Neural progenitor cell (in vitro differentiated cells): ENCODE results near the gene ZNF619.

Source experiments
- EZH2 ChIP-seq: fragments of 200-600 bp; sonication (generic); IDR thresholded peaks from 2 replicates; pipeline ENCODE4 v1.6.1; 2017; ENCODE audit warnings: antibody characterized with exemption, mild to moderate bottlenecking, moderate library complexity
- EZH2phosphoT487 ChIP-seq: fragments of 200-600 bp; sonication (generic); IDR thresholded peaks from 2 replicates; pipeline ENCODE4 v1.6.1; 2017; ENCODE audit warnings: antibody characterized with exemption
- TF ChIP-seq, protein P1 (sequence below): fragments of 200-600 bp; sonication (generic); IDR thresholded peaks from 2 replicates; pipeline ENCODE4 v1.5.1; 2017; ENCODE audit warnings: antibody characterized with exemption, mild to moderate bottlenecking

- TF ChIP-seq, protein P1, sequence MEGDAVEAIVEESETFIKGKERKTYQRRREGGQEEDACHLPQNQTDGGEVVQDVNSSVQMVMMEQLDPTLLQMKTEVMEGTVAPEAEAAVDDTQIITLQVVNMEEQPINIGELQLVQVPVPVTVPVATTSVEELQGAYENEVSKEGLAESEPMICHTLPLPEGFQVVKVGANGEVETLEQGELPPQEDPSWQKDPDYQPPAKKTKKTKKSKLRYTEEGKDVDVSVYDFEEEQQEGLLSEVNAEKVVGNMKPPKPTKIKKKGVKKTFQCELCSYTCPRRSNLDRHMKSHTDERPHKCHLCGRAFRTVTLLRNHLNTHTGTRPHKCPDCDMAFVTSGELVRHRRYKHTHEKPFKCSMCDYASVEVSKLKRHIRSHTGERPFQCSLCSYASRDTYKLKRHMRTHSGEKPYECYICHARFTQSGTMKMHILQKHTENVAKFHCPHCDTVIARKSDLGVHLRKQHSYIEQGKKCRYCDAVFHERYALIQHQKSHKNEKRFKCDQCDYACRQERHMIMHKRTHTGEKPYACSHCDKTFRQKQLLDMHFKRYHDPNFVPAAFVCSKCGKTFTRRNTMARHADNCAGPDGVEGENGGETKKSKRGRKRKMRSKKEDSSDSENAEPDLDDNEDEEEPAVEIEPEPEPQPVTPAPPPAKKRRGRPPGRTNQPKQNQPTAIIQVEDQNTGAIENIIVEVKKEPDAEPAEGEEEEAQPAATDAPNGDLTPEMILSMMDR: no peak
- TF ChIP-seq EZH2phosphoT487 (peak; percentile 18), EZH2 (no peak)
Measured at GRCh38 chr3:40504636-40505430, 27.9 kb downstream of the ZNF619 start.
